Tibial nerve (tissue), 4 donors: ENCODE results near the gene EVA1B. TPM values are rescaled to one million over a fixed set of nuclear protein-coding genes. Genes with fewer than 3 reads are reported as not detected.
A peak's percentile ranks its signal among the peaks of the same experiment; 100 is the strongest.

Experiments used
- DNase-seq, 2 donors: peaks; one replicate each; pipeline ENCODE4 v3.0.0-alpha.2; 2019; ENCODE audit warnings: low spot score in 2 of 2
- H3K27ac ChIP-seq, 4 donors: fragments of 200-600 bp; sonication (generic) in 3 of 4; one replicate each; pipeline ENCODE4 v1.5.1; 2017 to 2019; ENCODE audit warnings: mild to moderate bottlenecking in 1 of 4
- H3K27me3 ChIP-seq, 2 donors: fragments of 200-600 bp; sonication (generic) in 1 of 2; one replicate each; pipeline versions ENCODE4 v1.5.1 to v1.6.0; 2017 to 2019
- H3K36me3 ChIP-seq, 3 donors: fragments of 200-600 bp; sonication (generic); one replicate each; pipeline ENCODE4 v1.5.1; 2018 to 2019
- H3K4me1 ChIP-seq, 4 donors: fragments of 200-600 bp; sonication (generic) in 3 of 4; one replicate each; pipeline ENCODE4 v1.5.1; 2017 to 2019
- H3K4me3 ChIP-seq, 4 donors: fragments of 200-600 bp; sonication (generic) in 3 of 4; one replicate each; pipeline ENCODE4 v1.5.1; 2017 to 2019; ENCODE audit warnings: mild to moderate bottlenecking in 1 of 4, moderate library complexity in 1 of 4
- H3K9me3 ChIP-seq, 4 donors: fragments of 200-600 bp; sonication (generic) in 3 of 4; one replicate each; pipeline ENCODE4 v1.5.1; 2017 to 2019
- EP300 ChIP-seq, 2 donors: sonication (generic); formaldehyde crosslinking; IDR thresholded peaks; one replicate each; pipeline ENCODE4 v1.6.1; 2017; ENCODE audit warnings: antibody characterized with exemption in 2 of 2, mild to moderate bottlenecking in 1 of 2
- POLR2A ChIP-seq, 2 donors: fragments of 450-650 bp; IDR thresholded peaks; one replicate each; pipeline ENCODE4 v1.6.1; 2017; ENCODE audit warnings: antibody characterized with exemption in 2 of 2, mild to moderate bottlenecking in 2 of 2, moderate library complexity in 2 of 2
- WGBS, 2 donors: methylation state at CpG; one replicate each; pipeline ENCODE4 v1.1.5; 2018; 5-methylcytosine and 5-hydroxymethylcytosine counted together
- total RNA-seq, 4 donors: library from RNA; depleted of rRNA; stranded (reverse); fragments of >200 nt; gene quantifications; one replicate each; pipeline ENCODE4 v1.1.0, GENCODE V29; 2016
- TF ChIP-seq, protein P1 (sequence below), 5 experiments: fragments of 200-600 bp in 3 of 5; fragments of 450-650 bp in 2 of 5; sonication (generic) in 3 of 5; IDR thresholded peaks; one replicate each; pipeline ENCODE4 v1.5.1; 2016 to 2019; ENCODE audit warnings: antibody characterized with exemption in 5 of 5, mild to moderate bottlenecking in 3 of 5, moderate library complexity in 2 of 5

EVA1B gene
- total RNA-seq, 4 donors from 2014 or later: 61.4 to 128 (median 86.3) TPM

GRCh38 chr1:36284061-36284460 lies 39.4 kb downstream of the EVA1B start:
- Histone ChIP-seq H3K27me3 (no peaks in the 10 kb centered on the region), H3K4me1 (peaks cover 0 to 51% (median 11%) of the 10 kb centered on the region in 4 donors), H3K9me3 (no peaks in the 10 kb centered on the region), H3K27ac (peak overlapping the region in 1 of 4 donors; percentile 36), H3K4me3 (no peak overlapping the region), H3K36me3 (peaks cover 6 to 56% (median 15%) of the 10 kb centered on the region in 3 donors)
- TF ChIP-seq, protein P1, sequence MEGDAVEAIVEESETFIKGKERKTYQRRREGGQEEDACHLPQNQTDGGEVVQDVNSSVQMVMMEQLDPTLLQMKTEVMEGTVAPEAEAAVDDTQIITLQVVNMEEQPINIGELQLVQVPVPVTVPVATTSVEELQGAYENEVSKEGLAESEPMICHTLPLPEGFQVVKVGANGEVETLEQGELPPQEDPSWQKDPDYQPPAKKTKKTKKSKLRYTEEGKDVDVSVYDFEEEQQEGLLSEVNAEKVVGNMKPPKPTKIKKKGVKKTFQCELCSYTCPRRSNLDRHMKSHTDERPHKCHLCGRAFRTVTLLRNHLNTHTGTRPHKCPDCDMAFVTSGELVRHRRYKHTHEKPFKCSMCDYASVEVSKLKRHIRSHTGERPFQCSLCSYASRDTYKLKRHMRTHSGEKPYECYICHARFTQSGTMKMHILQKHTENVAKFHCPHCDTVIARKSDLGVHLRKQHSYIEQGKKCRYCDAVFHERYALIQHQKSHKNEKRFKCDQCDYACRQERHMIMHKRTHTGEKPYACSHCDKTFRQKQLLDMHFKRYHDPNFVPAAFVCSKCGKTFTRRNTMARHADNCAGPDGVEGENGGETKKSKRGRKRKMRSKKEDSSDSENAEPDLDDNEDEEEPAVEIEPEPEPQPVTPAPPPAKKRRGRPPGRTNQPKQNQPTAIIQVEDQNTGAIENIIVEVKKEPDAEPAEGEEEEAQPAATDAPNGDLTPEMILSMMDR (IDR thresholded peaks at IDR 0.05): no peak
- TF ChIP-seq EP300 (IDR thresholded peaks at IDR 0.05) (no peak), POLR2A (IDR thresholded peaks at IDR 0.05) (no peak)
- WGBS, 2 donors: 22 to 36% methylated on average over 1 of the region's 1 CpG
- DNase-seq: no peak

DNA sequence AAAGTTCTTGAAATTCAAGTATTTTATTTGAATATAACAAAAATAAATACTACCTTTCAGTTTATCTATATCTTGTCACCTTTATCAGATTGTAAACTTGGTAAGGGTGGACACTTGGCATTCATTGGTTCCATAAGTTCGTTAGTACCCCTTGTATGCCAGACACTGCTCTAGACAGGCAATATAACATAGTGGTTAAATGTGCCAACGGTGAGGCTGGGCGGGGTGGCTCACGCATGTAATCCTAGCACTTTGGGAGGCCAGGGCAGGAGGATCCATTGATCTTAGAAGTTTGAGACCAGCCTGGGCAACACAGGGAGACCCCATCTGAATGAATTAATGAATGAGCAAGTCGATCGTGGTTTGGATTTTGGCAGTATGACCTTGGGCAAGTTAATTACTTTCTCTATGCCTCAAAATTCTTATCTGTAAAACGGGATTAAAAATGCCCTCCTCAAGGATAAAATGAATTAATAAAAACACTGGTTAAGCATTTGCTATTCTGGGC lies 43.6 kb downstream of the EVA1B start:
- H3K27me3 ChIP-seq: no peaks in the 10 kb centered on the region
- H3K9me3 ChIP-seq: no peaks in the 10 kb centered on the region
- H3K36me3 ChIP-seq: peaks cover 0 to 25% (median 3%) of the 10 kb centered on the region in 3 donors
- WGBS, 2 donors: 80 to 85% methylated on average over 7 of the region's 7 CpGs
- DNase-seq: no peak
- H3K4me3 ChIP-seq: no peak overlapping the region
- H3K4me1 ChIP-seq: peaks cover 0 to 43% (median 11%) of the 10 kb centered on the region in 4 donors
- TF ChIP-seq, protein P1 (IDR thresholded peaks at IDR 0.05): no peak
- TF ChIP-seq POLR2A (IDR thresholded peaks at IDR 0.05) (no peak), EP300 (IDR thresholded peaks at IDR 0.05) (no peak)
- peak overlapping the region in 2 of 4 donors; percentile 5 to 19 for H3K27ac ChIP-seq

GRCh38 chr1:36279110-36279788 lies 44.2 kb downstream of the EVA1B start:
- H3K9me3 ChIP-seq: no peaks in the 10 kb centered on the region
- H3K4me1 ChIP-seq: peaks cover 0 to 37% (median 11%) of the 10 kb centered on the region in 4 donors
- peak overlapping the region in 2 of 4 donors; percentile 5 to 36 for H3K27ac ChIP-seq
- WGBS, 2 donors: 28 to 31% methylated on average over 2 of the region's 2 CpGs
- no peak for DNase-seq
- H3K4me3 ChIP-seq: no peak overlapping the region
- no peaks in the 10 kb centered on the region for H3K27me3 ChIP-seq
- peaks cover 0 to 19% (median under 1%) of the 10 kb centered on the region in 3 donors for H3K36me3 ChIP-seq
- TF ChIP-seq, protein P1 (IDR thresholded peaks at IDR 0.05): no peak
- TF ChIP-seq EP300 (IDR thresholded peaks at IDR 0.05) (peak in 1 of 2 donors; percentile 29), POLR2A (IDR thresholded peaks at IDR 0.05) (no peak)

DNA sequence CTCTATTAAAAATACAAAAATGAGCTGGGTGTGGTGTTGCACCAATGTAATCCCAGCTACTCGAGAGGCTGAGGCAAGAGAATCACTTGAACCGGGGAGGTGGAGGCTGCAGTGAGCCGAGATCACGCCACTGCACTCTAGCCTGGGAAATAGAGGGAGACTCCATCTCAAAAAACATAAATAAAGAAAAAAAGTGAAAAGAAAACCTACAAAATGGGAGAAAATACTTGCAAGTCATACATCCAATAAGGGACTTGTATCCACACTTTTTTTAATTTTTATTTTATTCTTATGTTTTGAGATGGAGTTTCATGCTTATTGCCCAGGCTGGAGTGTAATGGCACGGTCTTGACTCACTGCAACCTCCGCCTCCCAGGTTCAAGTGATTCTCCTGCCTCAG lies 46.8 kb downstream of the EVA1B start:
- H3K4me3 ChIP-seq: no peak overlapping the region
- no peak for TF ChIP-seq POLR2A (IDR thresholded peaks at IDR 0.05)
- TF ChIP-seq, protein P1 (IDR thresholded peaks at IDR 0.05): no peak
- TF ChIP-seq EP300 (IDR thresholded peaks at IDR 0.05): no peak
- no peak overlapping the region for H3K27ac ChIP-seq
- peaks cover 0 to 28% (median 11%) of the 10 kb centered on the region in 4 donors for H3K4me1 ChIP-seq
- no peak for DNase-seq
- H3K9me3 ChIP-seq: no peaks in the 10 kb centered on the region
- H3K36me3 ChIP-seq: peaks cover 0 to 6% (median 0%) of the 10 kb centered on the region in 3 donors
- no peaks in the 10 kb centered on the region for H3K27me3 ChIP-seq
- WGBS, 2 donors: 96 to 97% methylated on average over 6 of the region's 6 CpGs

- TF ChIP-seq, protein P1 (IDR thresholded peaks at IDR 0.05): no peak
- TF ChIP-seq POLR2A (IDR thresholded peaks at IDR 0.05) (no peak), EP300 (IDR thresholded peaks at IDR 0.05) (no peak)
- DNase-seq: no peak
- Histone ChIP-seq H3K4me1 (peaks cover 0 to 14% (median 8%) of the 10 kb centered on the region in 4 donors), H3K9me3 (no peaks in the 10 kb centered on the region), H3K4me3 (no peak overlapping the region), H3K36me3 (peaks cover 0 to 18% (median 0%) of the 10 kb centered on the region in 3 donors), H3K27ac (no peak overlapping the region), H3K27me3 (no peaks in the 10 kb centered on the region)
- WGBS, 2 donors: 94 to 97% methylated on average over 1 of the region's 1 CpG
Measured at GRCh38 chr1:36274201-36274600, 49.2 kb downstream of the EVA1B start.
